Activated T-cell treated with anti-CD3 and anti-CD28 coated beads, Interleukin-2, amount 50 U/mL, for 4 hours (primary cell): ENCODE data around the gene FLCN. TPM values are rescaled to one million over a fixed set of nuclear protein-coding genes. Genes with fewer than 3 reads are reported as not detected.
A peak's percentile ranks its signal among the peaks of the same experiment; 100 is the strongest.

ENCODE experiments used
- ATAC-seq, 2 donors: fragments of 200-7000 bp; cut with Tn5 transposase; one replicate each; pipeline ENCODE4 v1.10.0; 2021
- DNase-seq: peaks from one replicate; pipeline ENCODE4 v3.0.0-alpha.2; 2020
- H3K27me3 Mint-ChIP-seq: one replicate; pipeline ENCODE4 v1.8.0; 2021; ENCODE audit warnings: low read depth, mixed read lengths
- H3K36me3 Mint-ChIP-seq: one replicate; pipeline ENCODE4 v1.8.0; 2022; ENCODE audit warnings: mixed read lengths; ENCODE audit not compliant: insufficient read depth
- H3K4me1 Mint-ChIP-seq: one replicate; pipeline ENCODE4 v1.8.0; 2021; ENCODE audit warnings: low read depth, mixed read lengths
- H3K4me3 Mint-ChIP-seq: one replicate; pipeline ENCODE4 v1.8.0; 2021; ENCODE audit warnings: mild to moderate bottlenecking, moderate library complexity, mixed read lengths
- H3K9me3 Mint-ChIP-seq: one replicate; pipeline ENCODE4 v1.8.0; 2021; ENCODE audit warnings: mixed read lengths
- total RNA-seq, 3 donors: library from RNA; stranded (reverse); gene quantifications; one replicate each; pipeline ENCODE4 v1.2.1, GENCODE V29; 2021

The FLCN gene
- total RNA-seq, 3 donors from 2014 or later: 15.6 to 27.0 (median 25.6) TPM

DNA sequence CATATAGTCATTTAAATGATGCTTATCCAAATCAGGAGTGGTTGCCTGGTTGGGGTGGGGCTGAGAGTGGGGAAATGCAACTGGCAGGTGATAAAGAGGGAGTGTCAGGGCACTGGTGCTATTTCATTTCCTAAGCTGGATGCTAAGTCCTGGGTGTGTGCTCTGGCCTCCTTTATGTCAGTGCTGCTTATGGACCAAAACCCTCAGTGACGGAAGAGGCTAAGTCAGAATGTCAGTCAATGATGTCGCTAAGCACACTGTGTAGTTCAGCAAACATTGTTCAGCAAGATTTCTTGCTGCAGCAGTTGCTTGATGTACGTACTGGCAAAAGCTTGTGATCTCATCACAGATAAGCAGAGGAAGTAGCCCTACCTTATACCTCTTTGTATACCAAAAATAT is 16.4 kb upstream of the FLCN start:
- H3K9me3 Mint-ChIP-seq: no peaks in the 10 kb centered on the region
- H3K36me3 Mint-ChIP-seq: peaks cover 33% of the 10 kb centered on the region
- DNase-seq (no peak), ATAC-seq (no peak)
- no peak overlapping the region for H3K4me3 Mint-ChIP-seq
- no peaks in the 10 kb centered on the region for H3K27me3 Mint-ChIP-seq
- peaks cover 4% of the 10 kb centered on the region for H3K4me1 Mint-ChIP-seq

DNA sequence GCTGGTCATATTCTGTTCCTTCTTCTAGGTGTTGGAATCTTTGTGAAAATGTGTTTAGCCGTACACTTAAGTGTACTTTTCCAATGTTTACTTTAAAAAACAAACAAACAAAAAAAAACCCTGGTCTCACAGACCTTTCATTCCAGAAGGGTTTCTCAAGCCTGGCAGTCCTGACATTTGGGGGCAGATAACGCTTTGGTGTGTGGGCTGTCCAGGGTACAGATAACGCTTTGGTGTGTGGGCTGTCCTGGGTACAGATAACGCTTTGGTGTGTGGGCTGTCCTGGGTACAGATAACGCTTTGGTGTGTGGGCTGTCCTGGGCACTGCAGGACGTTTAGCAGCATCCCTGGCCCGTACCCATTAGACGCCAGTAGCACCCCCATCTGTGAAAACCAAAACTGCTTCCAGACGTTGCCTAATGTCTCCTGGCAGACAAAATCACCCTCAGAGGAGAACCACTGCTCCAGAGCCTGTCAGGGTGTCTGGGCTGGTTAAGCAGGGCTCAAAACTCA is 15.2 kb upstream of the FLCN start:
- ATAC-seq (no peak), DNase-seq (no peak)
- Mint-ChIP-seq H3K27me3 (no peaks in the 10 kb centered on the region), H3K9me3 (no peaks in the 10 kb centered on the region), H3K36me3 (peaks cover 34% of the 10 kb centered on the region), H3K4me3 (no peak overlapping the region), H3K4me1 (peaks cover 4% of the 10 kb centered on the region)

DNA sequence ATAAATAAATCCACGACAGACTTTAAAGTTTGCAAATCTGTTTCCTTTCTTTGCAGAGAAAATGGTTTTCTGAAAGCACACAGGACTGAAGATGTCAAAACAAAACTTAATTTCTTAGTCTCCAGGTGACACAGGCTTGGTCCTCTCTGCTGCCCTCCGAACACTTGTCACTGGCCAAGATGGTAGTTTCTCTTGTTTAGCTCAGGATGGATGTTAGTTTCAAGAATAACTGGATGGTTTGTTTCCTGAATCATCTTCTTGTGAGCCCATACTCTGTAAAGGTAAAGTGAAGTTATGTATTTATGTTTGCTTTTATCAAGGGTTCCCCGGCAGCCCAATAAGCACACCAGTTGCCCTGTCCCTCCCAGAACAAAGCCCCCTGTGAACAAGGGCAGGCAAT is 9.9 kb upstream of the FLCN start:
- Mint-ChIP-seq H3K9me3 (no peaks in the 10 kb centered on the region), H3K4me1 (no peaks in the 10 kb centered on the region), H3K4me3 (no peak overlapping the region), H3K27me3 (no peaks in the 10 kb centered on the region), H3K36me3 (peaks cover 22% of the 10 kb centered on the region)
- ATAC-seq: no peak
- DNase-seq: no peak

GRCh38 chr17:17243163-17243562 is 6.2 kb upstream of the FLCN start:
- H3K27me3 Mint-ChIP-seq: no peaks in the 10 kb centered on the region
- ATAC-seq (no peak), DNase-seq (no peak)
- peaks cover 14% of the 10 kb centered on the region for H3K36me3 Mint-ChIP-seq
- H3K4me3 Mint-ChIP-seq: no peak overlapping the region
- H3K4me1 Mint-ChIP-seq: peaks cover 9% of the 10 kb centered on the region
- no peaks in the 10 kb centered on the region for H3K9me3 Mint-ChIP-seq

GRCh38 chr17:17242246-17242645 is 5.3 kb upstream of the FLCN start:
- H3K9me3 Mint-ChIP-seq: no peaks in the 10 kb centered on the region
- peaks cover 9% of the 10 kb centered on the region for H3K36me3 Mint-ChIP-seq
- ATAC-seq (no peak), DNase-seq (no peak)
- no peaks in the 10 kb centered on the region for H3K27me3 Mint-ChIP-seq
- no peak overlapping the region for H3K4me3 Mint-ChIP-seq
- peaks cover 12% of the 10 kb centered on the region for H3K4me1 Mint-ChIP-seq

DNA sequence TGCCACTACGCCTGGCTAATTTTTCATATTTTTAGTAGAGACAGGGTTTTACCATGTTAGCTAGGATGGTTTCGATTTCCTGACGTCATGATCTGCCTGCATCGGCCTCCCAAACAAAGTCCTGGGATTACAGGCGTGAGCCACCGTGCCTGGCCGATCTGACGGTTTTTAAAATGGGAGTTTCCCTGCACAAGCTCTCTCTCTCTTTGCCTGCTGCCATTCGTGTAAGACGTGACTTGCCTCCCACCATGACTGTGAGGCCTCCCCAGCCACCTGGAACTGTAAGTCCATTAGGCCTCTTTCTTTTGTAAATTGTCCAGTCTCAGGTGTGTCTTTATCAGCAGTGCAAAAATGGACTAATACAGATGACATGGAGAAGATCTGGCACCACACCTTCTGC is 4.7 kb upstream of the FLCN start:
- peaks cover 6% of the 10 kb centered on the region for H3K36me3 Mint-ChIP-seq
- H3K4me3 Mint-ChIP-seq: no peak overlapping the region
- H3K9me3 Mint-ChIP-seq: no peaks in the 10 kb centered on the region
- DNase-seq (no peak), ATAC-seq (no peak)
- H3K4me1 Mint-ChIP-seq: peaks cover 12% of the 10 kb centered on the region
- no peaks in the 10 kb centered on the region for H3K27me3 Mint-ChIP-seq

- peaks cover 27% of the 10 kb centered on the region for H3K4me1 Mint-ChIP-seq
- no peak overlapping the region for H3K4me3 Mint-ChIP-seq
- no peak for DNase-seq
- no peaks in the 10 kb centered on the region for H3K36me3 Mint-ChIP-seq
- H3K9me3 Mint-ChIP-seq: no peaks in the 10 kb centered on the region
- H3K27me3 Mint-ChIP-seq: no peaks in the 10 kb centered on the region
- ATAC-seq: peak; percentile 8 to 11
These were observed 2.9 kb upstream of the FLCN start for GRCh38 chr17:17239832-17240231.

DNA sequence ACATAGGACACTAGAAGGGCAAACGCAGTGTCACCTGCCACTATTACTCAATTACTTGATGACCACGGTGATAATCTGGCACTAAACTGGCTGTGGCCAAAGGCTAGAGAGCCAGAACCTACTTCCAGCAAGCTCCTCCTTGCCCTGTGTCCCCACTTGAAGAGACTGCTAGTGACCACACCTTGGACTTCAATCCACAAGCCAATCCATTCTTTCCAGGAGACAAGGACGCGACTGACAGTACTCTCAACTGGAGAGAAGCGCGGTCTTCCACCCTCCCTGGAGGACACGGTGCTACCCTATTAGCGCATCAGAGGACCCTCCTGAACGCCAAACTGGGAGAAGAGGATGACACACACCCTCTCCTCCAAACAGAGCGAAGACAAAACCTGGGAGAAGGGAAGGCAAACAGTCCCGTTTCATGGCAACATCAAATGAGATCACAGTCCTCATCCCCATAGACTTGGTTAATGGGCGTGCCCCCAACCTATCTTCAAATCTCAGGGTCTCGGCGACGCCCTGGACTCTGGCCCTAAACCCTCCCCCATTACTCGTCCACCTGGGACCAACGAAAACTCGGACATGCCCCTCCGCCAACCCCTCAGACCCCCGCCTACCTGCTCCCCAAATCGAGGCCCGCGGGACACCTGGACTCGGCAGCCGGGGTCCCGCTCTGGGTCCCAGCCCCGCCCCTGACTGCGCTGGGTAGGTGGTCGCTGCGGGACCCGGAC is 508 bp downstream of the FLCN start:
- no peaks in the 10 kb centered on the region for H3K9me3 Mint-ChIP-seq
- H3K36me3 Mint-ChIP-seq: peaks cover 9% of the 10 kb centered on the region
- no peak for DNase-seq
- ATAC-seq: peak; percentile 11
- no peaks in the 10 kb centered on the region for H3K27me3 Mint-ChIP-seq
- H3K4me3 Mint-ChIP-seq: peak overlapping the region; percentile 91
- H3K4me1 Mint-ChIP-seq: peaks cover 29% of the 10 kb centered on the region

DNA sequence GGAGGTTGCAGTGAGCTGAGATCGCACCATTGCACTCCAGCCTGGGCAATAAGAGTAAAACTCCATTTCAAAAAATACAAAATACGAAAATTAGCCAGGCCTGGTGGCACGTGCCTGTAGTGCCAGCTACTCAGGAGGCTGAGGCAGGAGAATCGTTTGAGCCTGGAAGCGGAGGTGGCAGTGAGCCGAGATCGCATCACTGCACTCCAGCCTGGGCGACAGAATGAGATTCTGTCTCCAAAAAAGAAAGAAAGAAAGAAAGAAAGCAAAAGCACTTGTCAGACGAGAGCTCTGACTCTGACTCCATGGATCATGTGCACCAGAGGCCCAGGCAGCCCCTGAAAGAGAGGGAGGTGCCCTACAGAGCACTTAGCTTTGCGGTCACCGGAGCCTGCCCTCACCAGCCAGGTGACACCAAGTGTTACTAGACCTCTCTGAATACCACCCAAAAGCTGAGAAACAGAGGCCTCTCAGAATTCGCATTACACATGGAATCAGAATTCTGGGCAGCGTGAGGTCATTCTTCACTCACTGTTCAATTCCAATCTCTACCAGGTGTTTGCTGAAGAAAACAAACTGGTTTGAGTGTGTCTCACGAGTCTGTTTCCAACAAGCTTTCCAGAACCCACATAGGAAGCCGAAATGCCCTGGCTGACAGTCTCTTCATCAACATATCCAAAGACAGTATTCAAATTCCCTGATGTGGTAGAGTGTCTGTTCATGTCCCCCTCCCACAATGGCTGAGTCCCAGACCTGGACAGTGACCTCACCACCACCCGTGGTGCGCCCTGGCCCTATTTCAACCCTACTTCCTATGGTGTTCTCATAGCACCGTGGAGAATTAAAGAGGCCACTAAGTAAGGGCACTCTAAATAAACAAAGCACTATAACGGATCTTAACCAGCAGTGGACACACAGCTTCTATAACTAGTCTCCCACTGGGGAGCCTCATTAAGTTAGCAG is 1.5 kb downstream of the FLCN start:
- DNase-seq (no peak), ATAC-seq (no peak)
- peak overlapping the region; percentile 91 for H3K4me3 Mint-ChIP-seq
- H3K9me3 Mint-ChIP-seq: no peaks in the 10 kb centered on the region
- no peaks in the 10 kb centered on the region for H3K27me3 Mint-ChIP-seq
- peaks cover 29% of the 10 kb centered on the region for H3K4me1 Mint-ChIP-seq
- H3K36me3 Mint-ChIP-seq: peaks cover 10% of the 10 kb centered on the region

GRCh38 chr17:17232303-17232621 is 4.7 kb downstream of the FLCN start:
- Mint-ChIP-seq H3K4me3 (no peak overlapping the region), H3K27me3 (no peaks in the 10 kb centered on the region), H3K9me3 (no peaks in the 10 kb centered on the region), H3K36me3 (peaks cover 20% of the 10 kb centered on the region), H3K4me1 (peaks cover 17% of the 10 kb centered on the region)
- DNase-seq (no peak), ATAC-seq (no peak)

- no peaks in the 10 kb centered on the region for H3K9me3 Mint-ChIP-seq
- no peak overlapping the region for H3K4me3 Mint-ChIP-seq
- peaks cover 17% of the 10 kb centered on the region for H3K4me1 Mint-ChIP-seq
- no peaks in the 10 kb centered on the region for H3K27me3 Mint-ChIP-seq
- DNase-seq: no peak
- ATAC-seq: no peak
- H3K36me3 Mint-ChIP-seq: peaks cover 23% of the 10 kb centered on the region
These were observed 5.2 kb downstream of the FLCN start for GRCh38 chr17:17231621-17232302.

DNA sequence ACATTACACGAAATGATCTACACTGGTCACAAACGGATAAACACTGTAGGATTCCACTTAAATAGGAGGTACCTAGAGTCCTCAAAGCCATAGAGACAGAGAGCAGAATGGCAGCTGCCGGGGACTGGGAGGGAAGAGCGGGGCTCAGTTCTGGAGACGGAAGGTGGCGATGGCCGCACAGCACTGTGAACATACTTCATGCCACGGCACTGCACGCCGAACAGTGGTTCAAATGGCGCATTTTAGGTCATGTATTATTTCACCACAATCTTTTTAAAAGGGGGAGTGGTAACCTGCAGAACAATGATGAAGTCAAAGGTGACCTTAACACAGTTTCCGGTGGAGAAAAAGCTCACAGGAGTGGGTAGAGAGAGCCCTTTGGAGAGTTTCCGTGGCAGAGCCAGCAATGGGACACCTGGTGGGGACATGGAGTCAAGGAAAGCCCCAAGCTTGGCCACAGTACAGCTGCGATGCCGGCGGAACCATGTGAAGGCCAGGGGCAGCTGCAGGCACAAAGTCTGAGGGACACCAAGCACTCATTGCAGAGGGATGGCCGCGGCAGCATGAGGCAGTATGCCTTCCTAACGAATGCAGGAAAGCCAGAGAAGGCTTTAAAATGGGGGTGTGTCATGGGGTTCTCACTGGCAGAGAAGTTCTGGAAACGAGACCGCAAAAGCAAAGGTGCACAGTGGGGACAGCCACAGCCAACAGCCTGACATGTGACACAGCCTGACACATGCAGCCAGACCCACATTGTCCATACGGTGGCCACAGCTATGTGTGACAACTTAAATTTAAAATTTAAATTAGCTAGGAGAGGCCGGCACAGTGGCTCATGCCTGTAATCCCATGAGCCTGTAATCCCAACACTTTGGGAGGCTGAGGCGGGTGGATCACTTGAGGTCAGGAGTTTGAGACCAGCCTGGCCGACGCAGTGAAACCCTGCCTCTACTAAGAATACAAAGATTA is 7.3 kb downstream of the FLCN start:
- Mint-ChIP-seq H3K4me1 (peaks cover 2% of the 10 kb centered on the region), H3K4me3 (no peak overlapping the region), H3K36me3 (peaks cover 35% of the 10 kb centered on the region)

DNA sequence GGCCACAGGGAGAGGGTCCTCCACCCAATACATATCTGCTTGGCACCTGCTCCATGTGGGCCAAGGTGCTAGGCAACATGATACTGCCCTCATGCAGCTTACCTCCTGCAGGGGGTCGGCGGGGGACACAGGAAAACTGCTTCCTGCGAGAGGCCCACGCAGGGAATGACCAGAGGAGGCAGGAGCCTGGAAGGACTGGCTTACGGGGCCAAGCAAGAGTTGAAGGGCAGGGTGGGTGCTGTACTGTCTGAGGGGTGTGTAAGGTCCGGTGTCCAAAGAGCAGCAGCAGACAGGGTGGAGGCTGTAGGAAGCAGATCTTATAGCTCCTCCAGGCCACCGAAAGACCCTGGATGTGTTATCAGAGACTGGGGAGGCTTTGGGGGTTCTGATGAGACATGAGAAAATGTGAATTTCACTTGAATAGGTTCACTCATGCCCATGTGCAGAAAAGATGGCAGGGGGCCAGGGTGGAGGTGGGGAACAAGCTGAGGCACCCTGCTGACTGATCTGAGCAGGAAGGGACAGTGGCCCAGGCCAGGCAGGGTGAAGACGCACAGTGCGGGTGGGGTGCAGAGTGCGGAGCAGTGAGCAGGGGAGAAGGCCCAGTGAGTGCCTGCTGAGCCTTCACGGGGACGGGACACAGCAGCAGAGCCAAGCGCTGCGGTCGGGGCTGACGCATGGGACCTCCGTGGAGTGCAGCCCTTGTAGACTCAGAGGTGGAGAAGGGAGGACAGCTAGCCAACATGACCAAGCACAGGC is 8.3 kb downstream of the FLCN start:
- H3K36me3 Mint-ChIP-seq: peaks cover 36% of the 10 kb centered on the region
- no peaks in the 10 kb centered on the region for H3K4me1 Mint-ChIP-seq
- DNase-seq: no peak
- no peaks in the 10 kb centered on the region for H3K9me3 Mint-ChIP-seq
- no peak overlapping the region for H3K4me3 Mint-ChIP-seq
- no peaks in the 10 kb centered on the region for H3K27me3 Mint-ChIP-seq
- no peak for ATAC-seq

More for the DNA sequence above, 7.3 kb downstream of the FLCN start:
- DNase-seq (no peak), ATAC-seq (no peak)
- H3K9me3 Mint-ChIP-seq: no peaks in the 10 kb centered on the region
- no peaks in the 10 kb centered on the region for H3K27me3 Mint-ChIP-seq
